NCI-H2227 (cell line): ENCODE measurements around the gene CLN5.
"Not testable (repeated sequence)": the region's sequence is repeated elsewhere in the genome, so short reads cannot be mapped to it uniquely, and the experiment has no call there.

Experiments used
- DNase-seq: peaks from one replicate; lab custom pipeline; 2025; ENCODE audit not compliant: unreplicated experiment; lab: John Stamatoyannopoulos, UW

The CLN5 gene

GRCh38 chr13:76975863-76976262, 16.0 kb upstream of the CLN5 start:
- no peak for DNase-seq

- DNase-seq = no peak
Measured at GRCh38 chr13:76976490-76976889, 15.4 kb upstream of the CLN5 start.

GRCh38 chr13:76976929-76977328, 15.0 kb upstream of the CLN5 start:
- DNase-seq = no peak

GRCh38 chr13:76980075-76980718, 11.7 kb upstream of the CLN5 start:
- DNase-seq = peak; percentile 81

- no peak for DNase-seq
Measured at GRCh38 chr13:76982061-76982460, 9.8 kb upstream of the CLN5 start.

GRCh38 chr13:76983676-76984075, 8.2 kb upstream of the CLN5 start:
- no peak for DNase-seq

GRCh38 chr13:76991432-76991795, 467 bp upstream of the CLN5 start:
- DNase-seq = peak; percentile 5

- DNase-seq = peak; percentile 9
Measured at GRCh38 chr13:76992548-76993001, 694 bp downstream of the CLN5 start.

- no peak for DNase-seq
Measured at GRCh38 chr13:76993021-76993420, 1.1 kb downstream of the CLN5 start.

- DNase-seq = no peak
Measured at GRCh38 chr13:76993473-76993872, 1.6 kb downstream of the CLN5 start.

GRCh38 chr13:76994281-76994680, 2.4 kb downstream of the CLN5 start:
- no peak for DNase-seq

GRCh38 chr13:77000475-77000874, 8.6 kb downstream of the CLN5 start:
- DNase-seq = no peak

GRCh38 chr13:77001540-77001939, 9.7 kb downstream of the CLN5 start:
- no peak for DNase-seq

- no peak for DNase-seq
Measured at GRCh38 chr13:77001963-77002587, 10.2 kb downstream of the CLN5 start.

GRCh38 chr13:77002590-77003190, 10.8 kb downstream of the CLN5 start:
- no peak for DNase-seq

- DNase-seq = not testable (repeated sequence)
Measured at GRCh38 chr13:77008337-77008736, 16.5 kb downstream of the CLN5 start.

- DNase-seq = no peak
Measured at GRCh38 chr13:77009011-77009410, 17.1 kb downstream of the CLN5 start.

- DNase-seq = not testable (repeated sequence)
Measured at GRCh38 chr13:77009719-77010118, 17.8 kb downstream of the CLN5 start.

GRCh38 chr13:77013853-77014542, 22.1 kb downstream of the CLN5 start:
- no peak for DNase-seq

- no peak for DNase-seq
Measured at GRCh38 chr13:77014906-77015685, 23.2 kb downstream of the CLN5 start.

GRCh38 chr13:77016251-77016812, 24.5 kb downstream of the CLN5 start:
- no peak for DNase-seq
